ENCODE data around the gene HAS3. TPM values are rescaled to one million over a fixed set of nuclear protein-coding genes. Genes with fewer than 3 reads are reported as not detected.

Gene HAS3
- polyA plus RNA-seq, 1 of the 3 experiments (the other 2 are of a cell fraction) = 38.7 TPM

GRCh38 chr16:69111876-69112230 lies 6.4 kb downstream of the HAS3 start:
- TF ChIP-seq TEAD4 (IDR thresholded peaks at IDR 0.05; ENCODE audit: borderline replicate concordance, insufficient read depth) (no peak), GATA2 (CRISPR knock-in tag; IDR thresholded peaks at IDR 0.05) (no peak), EZH2phosphoT487 (IDR thresholded peaks at IDR 0.05; ENCODE audit: borderline replicate concordance, low read depth) (no peak), USF2 (IDR thresholded peaks at IDR 0.05; ENCODE audit: borderline replicate concordance, low read depth, low read length) (no peak), ELF1 (IDR thresholded peaks at IDR 0.05) (no peak), RFX5 (IDR thresholded peaks at IDR 0.05; ENCODE audit: low read length) (no peak), REST (IDR thresholded peaks at IDR 0.05; ENCODE audit: low read depth, low read length) (no peak), JUND (IDR thresholded peaks at IDR 0.05) (no peak), EP300 (IDR thresholded peaks at IDR 0.05; ENCODE audit: borderline replicate concordance in 1 of 2, low read depth in 1 of 2, low read length in 1 of 2) (no peak), USF1 (IDR thresholded peaks at IDR 0.05; ENCODE audit: borderline replicate concordance, low read depth) (no peak)
- 98% methylated on average over 5 of the region's 5 CpGs for WGBS (ENCODE audit: low lambda C conversion rate)
- POLR2A ChIA-PET = no interaction called here
- no peak overlapping the region for H3K9ac ChIP-seq
- peaks cover 3% of the 10 kb centered on the region for H3F3A ChIP-seq (replicated peaks; ENCODE audit: insufficient read depth)
- H4K20me1 ChIP-seq (ENCODE audit: insufficient read depth) = 0 out of 2 replicates have a peak, but pooled peaks cover 8% of the 10 kb centered on the region
- no peak overlapping the region for H3K27ac ChIP-seq (ENCODE audit: low read depth in 2 of 2, low read length in 1 of 2)
- H2AFZ ChIP-seq (ENCODE audit: low read depth) = no peak overlapping the region
- CTCF ChIA-PET = interaction anchor here (0.8 to 7.3 kb wide), 12 partner anchors 9 to 583 kb away, joined by 3 to 62 read pairs (median 5); partner anchors contain the start of gene TANGO6
- no peak for DNase-seq
- H3K27me3 ChIP-seq (ENCODE audit: insufficient read depth) = no peaks in the 10 kb centered on the region
- no peak overlapping the region for H3K4me2 ChIP-seq
- H3K9me2 ChIP-seq = no peaks in the 10 kb centered on the region
- no peaks in the 10 kb centered on the region for H3K79me2 ChIP-seq (ENCODE audit: insufficient read depth)
- no peaks in the 10 kb centered on the region for H3K9me3 ChIP-seq
- H3K36me3 ChIP-seq (replicated peaks in 1 of 2; ENCODE audit: control insufficient read depth in 1 of 2, insufficient read depth in 2 of 2, low read length in 1 of 2) = peaks cover 4 to 51% of the 10 kb centered on the region in 2 experiments
- no peak overlapping the region for H3K4me3 ChIP-seq (ENCODE audit: low read depth in 2 of 2, low read length in 1 of 2)
- H3K4me1 ChIP-seq (ENCODE audit: control insufficient read depth in 1 of 2, insufficient read depth in 2 of 2, low read depth in 1 of 2, low read length in 1 of 2) = peaks cover 3% of the 10 kb centered on the region in 2 experiments; a peak in 1 of 4 replicates
